Ovary (tissue), 9 donors: ENCODE data around the gene SCT. TPM values are rescaled to one million over a fixed set of nuclear protein-coding genes. Genes with fewer than 3 reads are reported as not detected.

Source experiments
- DNase-seq, 5 donors: peaks; one replicate each; pipeline ENCODE4 v3.0.0-alpha.2; 2019 to 2020
- H3K27ac ChIP-seq, 2 donors: fragments of 200-600 bp; one replicate each; pipeline versions ENCODE4 v1.5.1 to v1.8.0; 2019 to 2022
- H3K27me3 ChIP-seq: fragments of 200-600 bp; one replicate; pipeline ENCODE4 v1.8.0; 2022
- H3K36me3 ChIP-seq: fragments of 200-600 bp; sonication (generic); one replicate; pipeline ENCODE4 v1.5.1; 2019
- H3K4me1 ChIP-seq: one replicate; pipeline ENCODE4 v1.8.1; 2013; ENCODE audit warnings: mild to moderate bottlenecking, moderate library complexity; ENCODE audit not compliant: insufficient read depth
- H3K4me3 ChIP-seq: fragments of 200-600 bp; sonication (generic); one replicate; pipeline ENCODE4 v1.5.1; 2017
- H3K9me3 ChIP-seq, 2 donors: fragments of 200-600 bp in 1 of 2; sonication (generic) in 1 of 2; one replicate each; pipeline versions ENCODE4 v1.5.1 to v1.8.1; 2013 to 2019; ENCODE audit warnings: mild to moderate bottlenecking in 1 of 2, moderate library complexity in 1 of 2
- CTCF ChIP-seq, 3 donors: fragments of 450-650 bp in 2 of 3; fragments of 200-600 bp in 1 of 3; IDR thresholded peaks; one replicate each; pipeline versions ENCODE4 v1.5.1 to v1.8.0; 2016 to 2022; ENCODE audit warnings: antibody characterized with exemption in 3 of 3, mild to moderate bottlenecking in 1 of 3
- EP300 ChIP-seq: sonication (generic); formaldehyde crosslinking; IDR thresholded peaks from one replicate; pipeline ENCODE4 v1.6.1; 2017; ENCODE audit warnings: antibody characterized with exemption
- POLR2A ChIP-seq: fragments of 450-650 bp; IDR thresholded peaks from one replicate; pipeline ENCODE4 v1.6.1; 2017; ENCODE audit warnings: antibody characterized with exemption, mild to moderate bottlenecking, moderate library complexity
- WGBS, 3 donors: extraction: QIAGEN DNeasy Blood & Tissue Kit in 1 of 3; methylation state at CpG; one replicate each; pipeline versions ENCODE4 v1.1.5 to v1.1.7; 2013 to 2017; 5-methylcytosine and 5-hydroxymethylcytosine counted together
- intact Hi-C, 4 donors: fragments of 100-400 bp; cut with DNase I; formaldehyde crosslinking; loops; one replicate each; pipeline versions ENCODE4 v1.11.0 to v1.15.1; 2022 to 2023
- polyA plus RNA-seq, 2 donors: library from polyadenylated mRNA; stranded (reverse); fragments of 200-250 nt in 1 of 2; fragments of 350-450 nt in 1 of 2; fragmentation: Illumina TruSeq in 1 of 2; extraction: RNeasy Lipid Tissue Mini Kit (QIAGEN cat#74804) in 1 of 2; gene quantifications; one replicate each; pipeline ENCODE4 v1.2.3, GENCODE V29; 2013 to 2014
- total RNA-seq, 7 donors: library from RNA; depleted of rRNA in 2 of 7; stranded (reverse); fragments of >200 nt in 2 of 7; fragmentation: NEBNext Ultra II Directional in 3 of 7; extraction: Animal tissue kit (Norgen Biotek cat#: 25700) in 3 of 7; gene quantifications; one replicate each; pipeline versions ENCODE4 v1.1.0 to v1.2.4, GENCODE V29; 2016 to 2023
- donor health status: DM: no; HTN: no; CAD: no; lungs with moderate emphysema.
- donor health status: DM: no; HTN: no; CAD: no.
- donor health status: Bipolar disorder and iron deficiency.
- donor health status: DM: yes; HTN: yes; CAD: no.
- donor health status: DM: no; HTN: no; CAD: no.
- donor health status: DM: yes; HTN: yes; CAD: no.

Gene SCT
- total and polyA plus RNA-seq, 9 donors, result 0.68 TPM; not detected in 8

- intact Hi-C loops, result no loop called here
- no peak within 1 kb of the TSS for H3K4me3 ChIP-seq
- no peaks in the 10 kb centered on the region for H3K9me3 ChIP-seq
- no peak within 1 kb of the TSS for H3K27ac ChIP-seq
- H3K36me3 ChIP-seq, result no peaks in the 10 kb centered on the region
- no peak for TF ChIP-seq CTCF (IDR thresholded peaks at IDR 0.05)
- no peak for TF ChIP-seq EP300
- TF ChIP-seq POLR2A, result no peak
- WGBS, 3 donors, result 67 to 77% (median 69%) methylated on average over 19 to 33 of the region's 33 CpGs
- H3K27me3 ChIP-seq, result no peaks in the 10 kb centered on the region
- peak in 3 of 5 donors; percentile 23 to 36 (median 23) for DNase-seq
- peaks cover 5% of the 10 kb centered on the region for H3K4me1 ChIP-seq
Observed at GRCh38 chr11:624705-625635, 2.0 kb downstream of the SCT start, which contains the start of gene CDHR5. Gene CDHR5, minus strand, starts transcription at chr11:624955. Its CDS starts 53 bp downstream, at chr11:624902.

- Histone ChIP-seq H3K9me3 (no peaks in the 10 kb centered on the region), H3K4me1 (peaks cover 5% of the 10 kb centered on the region), H3K27ac (no peak overlapping the region), H3K27me3 (no peaks in the 10 kb centered on the region), H3K4me3 (no peak overlapping the region), H3K36me3 (no peaks in the 10 kb centered on the region)
- DNase-seq, result peak in 2 of 5 donors; percentile 10 to 35
- intact Hi-C loops, result no loop called here
- 78 to 86% (median 79%) methylated on average over 23 to 25 of the region's 25 CpGs for WGBS, 3 donors
- TF ChIP-seq CTCF (IDR thresholded peaks at IDR 0.05), result no peak
Observed at GRCh38 chr11:623999-624704, 2.8 kb downstream of the SCT start.

GRCh38 chr11:623349-623869 is 3.6 kb downstream of the SCT start:
- no peak for TF ChIP-seq CTCF (IDR thresholded peaks at IDR 0.05)
- no peak for TF ChIP-seq POLR2A
- no peak for TF ChIP-seq EP300
- Histone ChIP-seq H3K27me3 (no peaks in the 10 kb centered on the region), H3K9me3 (no peaks in the 10 kb centered on the region), H3K4me1 (peaks cover 5% of the 10 kb centered on the region), H3K27ac (no peak overlapping the region), H3K4me3 (no peak overlapping the region), H3K36me3 (no peaks in the 10 kb centered on the region)
- intact Hi-C loops, result no loop called here
- WGBS, 3 donors, result 77 to 78% (median 77%) methylated on average over 15 of the region's 15 CpGs
- DNase-seq, result peak in 3 of 5 donors; percentile 25 to 36 (median 27)

- WGBS, 3 donors, result 82 to 89% (median 87%) methylated on average over 27 of the region's 27 CpGs
- no peak for TF ChIP-seq POLR2A
- TF ChIP-seq EP300, result no peak
- TF ChIP-seq CTCF (IDR thresholded peaks at IDR 0.05), result no peak
- intact Hi-C loops, result no loop called here
Observed at GRCh38 chr11:621838-622237, 5.1 kb downstream of the SCT start.

More at GRCh38 chr11:621838-622237, 5.1 kb downstream of the SCT start:
- peaks cover 5% of the 10 kb centered on the region for H3K4me1 ChIP-seq
- no peaks in the 10 kb centered on the region for H3K36me3 ChIP-seq
- no peaks in the 10 kb centered on the region for H3K9me3 ChIP-seq
- DNase-seq, result no peak
- H3K27me3 ChIP-seq, result no peaks in the 10 kb centered on the region
- H3K27ac ChIP-seq, result no peak overlapping the region
- no peak overlapping the region for H3K4me3 ChIP-seq
